Liver (tissue), 9 donors: ENCODE results near the gene TBC1D1. TPM values are rescaled to one million over a fixed set of nuclear protein-coding genes. Genes with fewer than 3 reads are reported as not detected.

Source experiments
- DNase-seq: peaks from one replicate; pipeline ENCODE4 v3.0.0-alpha.2; 2017; ENCODE audit warnings: low spot score
- H3K27ac ChIP-seq, 2 donors: one replicate each; pipeline ENCODE4 v1.7.0; 2013; ENCODE audit warnings: inconsistent platforms in 2 of 2, low read length in 2 of 2, control low read depth in 1 of 2, low read depth in 1 of 2, mild to moderate bottlenecking in 1 of 2
- H3K27me3 ChIP-seq, 4 donors: one replicate each; pipeline versions ENCODE4 v1.6.1 to v1.7.0; 2013; ENCODE audit warnings: low read length in 3 of 4, inconsistent platforms in 1 of 4, mild to moderate bottlenecking in 1 of 4, moderate library complexity in 1 of 4; ENCODE audit not compliant: control insufficient read depth in 4 of 4, insufficient read depth in 4 of 4
- H3K36me3 ChIP-seq, 4 donors: one replicate each; pipeline versions ENCODE4 v1.6.1 to v1.7.0; 2013; ENCODE audit warnings: low read length in 3 of 4, mild to moderate bottlenecking in 3 of 4, low read depth in 1 of 4, moderate library complexity in 1 of 4; ENCODE audit not compliant: control insufficient read depth in 4 of 4, insufficient read depth in 3 of 4
- H3K4me1 ChIP-seq, 4 donors: one replicate each; pipeline versions ENCODE4 v1.6.1 to v1.7.0; 2013; ENCODE audit warnings: low read length in 3 of 4, mild to moderate bottlenecking in 3 of 4, moderate library complexity in 1 of 4; ENCODE audit not compliant: control insufficient read depth in 4 of 4, insufficient read depth in 4 of 4
- H3K4me3 ChIP-seq, 3 donors: one replicate each; pipeline versions ENCODE4 v1.6.1 to v1.7.0; 2013; ENCODE audit warnings: low read length in 3 of 3, control low read depth in 1 of 3, low read depth in 1 of 3, mild to moderate bottlenecking in 1 of 3
- H3K9ac ChIP-seq, 2 donors: one replicate each; pipeline ENCODE4 v1.7.0; 2013; ENCODE audit warnings: low read length in 2 of 2, mild to moderate bottlenecking in 2 of 2, moderate library complexity in 2 of 2, control low read depth in 1 of 2, low read depth in 1 of 2
- H3K9me3 ChIP-seq, 4 donors: one replicate each; pipeline versions ENCODE4 v1.6.1 to v1.7.0; 2013; ENCODE audit warnings: low read length in 3 of 4; ENCODE audit not compliant: control insufficient read depth in 4 of 4
- ATF3 ChIP-seq: IDR thresholded peaks from 2 replicates; pipeline ENCODE4 v1.6.1; 2016; ENCODE audit warnings: antibody characterized with exemption
- CTCF ChIP-seq: fragments of 150-350 bp; IDR thresholded peaks from 2 replicates; pipeline ENCODE4 v1.5.1; 2017; ENCODE audit warnings: improper control_type of control experiment, low read depth, low read length; ENCODE audit not compliant: missing input control
- EGR1 ChIP-seq, 2 donors: IDR thresholded peaks; 2 replicates each; pipeline ENCODE4 v1.6.1; 2016 to 2018; ENCODE audit warnings: antibody characterized with exemption in 2 of 2, low read depth in 2 of 2
- FOXA1 ChIP-seq: IDR thresholded peaks from 2 replicates; pipeline ENCODE4 v1.6.1; 2016; ENCODE audit warnings: antibody characterized with exemption
- FOXA2 ChIP-seq: IDR thresholded peaks from 2 replicates; pipeline ENCODE4 v1.6.1; 2016; ENCODE audit warnings: antibody characterized with exemption
- GABPA ChIP-seq, 2 donors: IDR thresholded peaks in 1 of 2; conservative IDR thresholded peaks in 1 of 2; 2 replicates each; pipeline ENCODE4 v1.6.1; 2016; ENCODE audit warnings: antibody characterized with exemption in 2 of 2, mild to moderate bottlenecking in 1 of 2, moderate library complexity in 1 of 2
- HNF4A ChIP-seq, 2 donors: conservative IDR thresholded peaks; 2 replicates each; pipeline ENCODE4 v1.6.1; 2016; ENCODE audit warnings: antibody characterized with exemption in 2 of 2, mild to moderate bottlenecking in 2 of 2
- HNF4G ChIP-seq: IDR thresholded peaks from 2 replicates; pipeline ENCODE4 v1.6.1; 2016; ENCODE audit warnings: antibody characterized with exemption
- JUND ChIP-seq, 2 donors: IDR thresholded peaks; 2 replicates each; pipeline ENCODE4 v1.6.1; 2016; ENCODE audit warnings: antibody characterized with exemption in 2 of 2
- MAX ChIP-seq: IDR thresholded peaks from 2 replicates; pipeline ENCODE4 v1.6.1; 2016; ENCODE audit warnings: antibody characterized with exemption
- NR2F2 ChIP-seq: IDR thresholded peaks from 2 replicates; pipeline ENCODE4 v1.6.1; 2016; ENCODE audit warnings: antibody characterized with exemption
- RAD21 ChIP-seq, 2 donors: IDR thresholded peaks; 2 replicates each; pipeline ENCODE4 v1.6.1; 2016; ENCODE audit warnings: antibody characterized with exemption in 2 of 2, mild to moderate bottlenecking in 2 of 2
- REST ChIP-seq: IDR thresholded peaks from 2 replicates; pipeline ENCODE4 v1.6.1; 2016; ENCODE audit warnings: antibody characterized with exemption, mild to moderate bottlenecking
- RXRA ChIP-seq, 2 donors: IDR thresholded peaks; 2 replicates each; pipeline ENCODE4 v1.6.1; 2017 to 2018; ENCODE audit warnings: antibody characterized with exemption in 2 of 2, mild to moderate bottlenecking in 1 of 2
- SP1 ChIP-seq: IDR thresholded peaks from 2 replicates; pipeline ENCODE4 v1.6.1; 2018; ENCODE audit warnings: antibody characterized with exemption, mild to moderate bottlenecking
- TAF1 ChIP-seq: conservative IDR thresholded peaks from 2 replicates; pipeline ENCODE4 v1.6.1; 2016; ENCODE audit warnings: antibody characterized with exemption, mild to moderate bottlenecking
- YY1 ChIP-seq: IDR thresholded peaks from 2 replicates; pipeline ENCODE4 v1.6.1; 2016; ENCODE audit warnings: antibody characterized with exemption, mild to moderate bottlenecking
- ZBTB33 ChIP-seq: IDR thresholded peaks from 2 replicates; pipeline ENCODE4 v1.6.1; 2016; ENCODE audit warnings: antibody characterized with exemption
- WGBS: extraction: QIAGEN DNeasy Blood & Tissue Kit; methylation state at CpG from one replicate; pipeline ENCODE4 v1.1.7; 2013; 5-methylcytosine and 5-hydroxymethylcytosine counted together
- polyA plus RNA-seq, 2 donors: library from polyadenylated mRNA; stranded (reverse) in 1 of 2; unstranded in 1 of 2; fragments of 200-250 nt in 1 of 2; fragments of >200 nt in 1 of 2; fragmentation: Nextera tagmentation in 1 of 2; extraction: Ambion mirVana in 1 of 2; gene quantifications; one replicate each; pipeline versions ENCODE4 v1.2.1 to v1.2.3, GENCODE V29; 2013 to 2015
- total RNA-seq, 2 donors: library from RNA; depleted of rRNA; stranded (reverse); fragments of >200 nt; gene quantifications; one replicate each; pipeline ENCODE4 v1.2.3, GENCODE V29; 2014
- donor health status: healthy.
- donor health status: healthy.
- donor health status: healthy.
- donor health status: healthy.
- donor health status: healthy.

The TBC1D1 gene
- total and polyA plus RNA-seq, 4 donors = 15.6 to 41.4 (median 20.9) TPM

GRCh38 chr4:38135201-38135600 is 244.3 kb downstream of the TBC1D1 start:
- WGBS = 97% methylated on average over 8 of the region's 8 CpGs
- H3K4me1 ChIP-seq = peaks cover 13 to 57% (median 36%) of the 10 kb centered on the region in 4 donors
- TF ChIP-seq YY1 (no peak), FOXA1 (no peak), HNF4G (no peak), RXRA (IDR thresholded peaks at IDR 0.05) (no peak), ZBTB33 (no peak), MAX (no peak), FOXA2 (no peak), HNF4A (conservative IDR thresholded peaks at IDR 0.05) (no peak), GABPA (IDR thresholded peaks at IDR 0.05 in 1 of 2, conservative IDR thresholded peaks at IDR 0.05 in 1 of 2) (no peak), TAF1 (no peak), SP1 (no peak), ATF3 (no peak), NR2F2 (no peak), REST (no peak), CTCF (no peak), RAD21 (IDR thresholded peaks at IDR 0.05) (no peak), JUND (IDR thresholded peaks at IDR 0.05) (no peak), EGR1 (IDR thresholded peaks at IDR 0.05; ENCODE audit: low read depth in 2 of 2) (no peak)
- H3K27ac ChIP-seq = no peak overlapping the region
- no peak for DNase-seq
- no peaks in the 10 kb centered on the region for H3K9me3 ChIP-seq
- no peak overlapping the region for H3K9ac ChIP-seq
- H3K36me3 ChIP-seq = peaks cover 0 to 11% (median 3%) of the 10 kb centered on the region in 4 donors
- H3K27me3 ChIP-seq = no peaks in the 10 kb centered on the region
- no peak overlapping the region for H3K4me3 ChIP-seq
